ENCODE results near the gene DPY19L3. TPM values are rescaled to one million over a fixed set of nuclear protein-coding genes. Genes with fewer than 3 reads are reported as not detected.
"Not testable (repeated sequence)": the region's sequence is repeated elsewhere in the genome, so short reads cannot be mapped to it uniquely, and the experiment has no call there.

DPY19L3 gene
- total RNA-seq, 1 experiment from 2014 or later = 8.5 TPM

DNA sequence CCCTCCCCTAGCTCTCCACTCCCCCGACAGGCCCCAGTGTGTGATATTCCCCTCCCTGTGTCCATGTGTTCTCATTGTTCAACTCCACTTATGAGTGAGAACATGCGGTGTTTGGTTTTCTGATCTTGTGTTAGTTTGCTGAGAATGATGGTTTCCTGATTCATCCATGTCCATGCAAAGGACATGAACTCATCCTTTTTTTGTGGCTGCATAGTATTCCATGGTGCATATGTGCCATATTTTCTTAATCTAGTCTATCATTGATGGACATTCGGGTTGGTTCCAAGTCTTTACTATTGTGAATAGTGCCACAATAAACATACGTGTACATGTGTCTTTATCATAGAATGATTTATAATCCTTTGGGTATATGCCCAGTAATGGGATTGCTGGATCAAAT is 106.9 kb downstream of the DPY19L3 start:
- not testable (repeated sequence) for DNase-seq (ENCODE audit: low read depth)

DNA sequence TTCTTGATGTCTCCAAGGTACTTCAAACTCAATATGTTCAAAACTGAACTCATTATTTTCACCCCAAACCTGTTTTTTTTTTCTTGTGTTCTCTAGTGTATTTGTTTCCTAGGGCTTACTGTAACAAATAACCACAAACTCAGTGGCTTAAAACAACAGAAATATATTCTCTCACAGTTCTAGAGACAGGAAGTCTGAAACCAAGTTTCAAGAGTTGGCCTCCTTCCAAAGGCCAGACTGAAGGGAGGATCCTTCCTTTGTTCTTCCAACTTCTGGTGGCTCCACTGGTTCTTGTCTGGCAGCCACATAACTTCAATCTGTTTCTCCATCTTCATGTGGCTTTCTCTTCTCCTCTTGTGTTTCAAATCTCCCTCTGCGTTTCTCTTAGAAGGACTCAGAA is 113.5 kb downstream of the DPY19L3 start:
- DNase-seq (ENCODE audit: low read depth) = no peak

DNA sequence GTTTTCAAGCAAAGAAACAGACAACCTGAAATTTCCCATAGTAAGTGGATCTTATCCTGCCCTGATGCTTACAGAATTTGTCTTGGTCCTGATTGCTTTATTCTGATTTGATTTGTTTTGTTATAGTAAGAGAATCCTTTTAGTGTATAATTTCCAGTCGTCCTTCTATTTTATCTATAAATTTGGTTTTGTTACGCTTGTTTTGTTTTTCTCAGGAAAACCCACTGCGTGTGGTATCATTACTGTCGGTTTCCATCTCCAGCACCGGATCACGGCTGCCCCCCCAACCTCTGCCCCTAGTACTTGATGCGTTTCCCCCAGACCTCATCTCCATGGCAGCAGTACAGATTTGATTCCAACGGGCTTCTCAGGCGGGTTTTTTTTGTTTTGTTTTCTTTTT is 117.4 kb downstream of the DPY19L3 start:
- DNase-seq (ENCODE audit: low read depth) = no peak

DNA sequence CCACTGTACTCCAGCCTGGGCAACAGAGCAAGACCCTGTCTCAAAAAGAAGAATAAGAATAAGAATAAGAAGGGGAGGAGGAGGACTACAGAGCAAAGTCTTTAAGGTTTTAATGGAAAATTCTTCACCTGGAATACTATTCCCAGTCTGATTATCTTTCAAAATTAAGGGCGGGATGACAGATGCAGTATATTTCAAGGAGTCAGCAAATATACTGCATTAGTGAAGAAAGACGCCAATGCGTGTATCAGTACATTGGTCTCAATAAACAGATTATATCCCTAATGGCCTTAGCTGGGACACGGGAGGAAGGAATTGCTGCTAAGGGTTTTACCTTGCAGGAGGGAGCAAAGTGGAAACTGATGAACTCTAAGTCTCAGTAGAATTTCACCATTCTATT is 121.3 kb downstream of the DPY19L3 start:
- no peak for DNase-seq (ENCODE audit: low read depth)

DNA sequence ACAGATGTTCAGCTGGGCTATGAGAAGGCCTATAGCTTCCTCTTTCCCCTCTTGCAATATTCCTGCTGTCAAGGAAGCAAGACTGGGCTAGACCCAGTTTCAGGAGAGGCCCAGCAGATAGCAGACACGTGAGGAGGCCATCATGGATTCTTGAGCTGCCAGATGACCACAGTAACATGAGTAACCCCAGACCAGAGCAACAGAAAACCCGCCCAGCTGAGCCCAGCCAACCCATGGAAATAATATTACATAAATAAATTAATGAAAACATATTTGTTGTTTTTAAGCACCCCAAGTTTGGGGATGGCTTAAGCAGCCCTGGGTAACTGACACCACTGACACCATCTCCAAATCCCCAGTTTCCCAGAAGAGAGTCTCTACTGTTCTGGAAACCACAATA is 125.2 kb downstream of the DPY19L3 start:
- DNase-seq (ENCODE audit: low read depth) = no peak

DNA sequence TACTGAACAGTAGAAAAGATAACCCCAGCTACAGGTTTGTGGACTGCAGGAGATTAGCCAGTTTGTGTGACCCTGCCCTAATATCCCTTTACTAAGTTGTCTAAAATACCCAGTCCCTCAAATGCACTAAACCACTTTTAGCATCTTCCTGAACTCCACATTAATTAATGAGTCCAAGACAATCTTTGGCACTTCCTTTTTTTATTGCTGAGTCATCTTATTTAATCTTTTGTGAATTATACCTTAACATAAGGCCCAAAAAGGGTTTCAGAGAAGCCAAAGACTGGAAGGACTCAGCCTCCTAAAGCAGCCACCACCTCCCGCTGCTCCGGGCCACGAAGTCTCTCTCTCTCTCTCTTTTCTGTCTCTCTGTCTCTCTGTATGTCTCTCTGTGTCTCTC is 126.7 kb downstream of the DPY19L3 start:
- no peak for DNase-seq (ENCODE audit: low read depth)

Other genes with a start within 250 kb of the DPY19L3 start
- gene ZNF507, start 60.2 kb upstream of the DPY19L3 start, total RNA-seq (2014; rRNA removed; shearing (Covaris generic)) = 4.5 and 5.4 TPM in 2 replicates
- 310 and 410 TPM in 2 replicates for gene PDCD5, start 175.4 kb downstream of the DPY19L3 start, total RNA-seq (2014; rRNA removed; shearing (Covaris generic))

All from Daoy (cell line).